GM12878 (cell line): ENCODE measurements around the gene CCM2. TPM values are rescaled to one million over a fixed set of nuclear protein-coding genes. Genes with fewer than 3 reads are reported as not detected.

Source experiments
- ATF3 ChIP-seq: IDR thresholded peaks from 2 replicates; pipeline ENCODE4 v1.6.1; 2011; ENCODE audit warnings: low read depth, mild to moderate bottlenecking, low read length, moderate library complexity, borderline replicate concordance; ENCODE audit errors: extremely low read depth
- CEBPB ChIP-seq, 2 experiments: fragments of 150-350 bp in 1 of 2; IDR thresholded peaks; 2 replicates each; pipeline ENCODE4 v1.6.1; 2012 to 2014; ENCODE audit warnings: low read depth in 2 of 2, low read length in 2 of 2, borderline replicate concordance in 1 of 2, inconsistent platforms in 1 of 2
- ELK1 ChIP-seq: IDR thresholded peaks from 2 replicates; pipeline ENCODE4 v1.6.1; 2012; ENCODE audit warnings: low read depth, low read length, improper control_type of control experiment
- HSF1 ChIP-seq: fragments of 150-350 bp; IDR thresholded peaks from 2 replicates; pipeline ENCODE4 v1.6.1; 2014; ENCODE audit warnings: mild to moderate bottlenecking, low read depth, low read length
- MAX ChIP-seq: IDR thresholded peaks from 2 replicates; pipeline ENCODE4 v1.6.1; 2012; ENCODE audit warnings: low read depth, low read length, improper control_type of control experiment
- NFIC ChIP-seq: IDR thresholded peaks from 2 replicates; pipeline ENCODE4 v1.6.1; 2012; ENCODE audit warnings: low read depth, mild to moderate bottlenecking, inconsistent platforms, low read length, moderate library complexity
- PRDM15 ChIP-seq: fragments of 450-650 bp; formaldehyde crosslinking; IDR thresholded peaks from 2 replicates; pipeline ENCODE4 v1.4.0; 2020; ENCODE audit warnings: mild to moderate bottlenecking, moderate library complexity
- RCOR1 ChIP-seq: conservative IDR thresholded peaks from 2 replicates; pipeline ENCODE4 v1.6.1; 2012; ENCODE audit warnings: low read depth, low read length, improper control_type of control experiment
- SIX5 ChIP-seq: IDR thresholded peaks from 2 replicates; pipeline ENCODE4 v1.6.1; 2011; ENCODE audit warnings: mild to moderate bottlenecking, low read depth, low read length, moderate library complexity; ENCODE audit not compliant: severe bottlenecking
- SMARCA5 ChIP-seq: fragments of 450-650 bp; IDR thresholded peaks from 2 replicates; pipeline ENCODE4 v1.6.1; 2017; ENCODE audit warnings: mild to moderate bottlenecking
- SREBF1 ChIP-seq: IDR thresholded peaks from 2 replicates; pipeline ENCODE4 v1.6.1; 2012; ENCODE audit warnings: mild to moderate bottlenecking, low read length
- YBX1 ChIP-seq: fragments of 450-650 bp; IDR thresholded peaks from 2 replicates; pipeline ENCODE4 v1.6.1; 2016; ENCODE audit warnings: antibody characterized with exemption
- ZBTB4 ChIP-seq: fragments of 450-650 bp; formaldehyde crosslinking; IDR thresholded peaks from 2 replicates; pipeline ENCODE4 v1.4.0; 2022; ENCODE audit warnings: mild to moderate bottlenecking, moderate library complexity
- polyA plus RNA-seq, 11 experiments: library from polyadenylated mRNA; depleted of rRNA in 4 of 11; unstranded in 6 of 11; stranded (reverse) in 5 of 11; fragments of >200 nt; fragmentation: Nextera tagmentation in 4 of 11; fragmentation: Illumina TruSeq in 1 of 11; extraction: Ambion mirVana in 4 of 11; extraction: Trizol in 1 of 11; gene quantifications; 1 replicate in 1 of 11; 2 replicates in 10 of 11; pipeline versions ENCODE4 v1.2.1 to v1.2.3, GENCODE V29; 2011 to 2016; ENCODE audit warnings: inconsistent platforms in 2 of 11, missing spikeins in 2 of 11, low read depth in 1 of 11
- total RNA-seq, 4 experiments: library from RNA; depleted of rRNA in 3 of 4; stranded (reverse); fragments of >200 nt in 3 of 4; fragmentation: Illumina TruSeq in 1 of 4; extraction: Trizol in 1 of 4; gene quantifications; 2 replicates each; pipeline versions ENCODE4 v1.2.1 to v1.2.3, GENCODE V29; 2013 to 2021

CCM2 gene
- total and polyA plus RNA-seq, 10 of the 15 experiments (the other 5 are each of a cell fraction or from before 2014, with no cell fraction given), result 1.00 to 82.3 (median 48.7) TPM

GRCh38 chr7:44999245-45000092 is 532 bp upstream of the CCM2 start (continued):
- TF ChIP-seq ZBTB4 (CRISPR knock-in tag) (no peak), NFIC (no peak), SREBF1 (no peak), ATF3 (no peak), SMARCA5 (no peak), HSF1 (no peak), MAX (peak; percentile 76), PRDM15 (CRISPR knock-in tag) (no peak), ELK1 (0 out of 2 replicates have a peak, but pooled peaks have one; percentile 26), YBX1 (no peak), CEBPB (IDR thresholded peaks at IDR 0.05; ENCODE audit: borderline replicate concordance in 1 of 2, low read depth in 2 of 2, low read length in 2 of 2) (no peak), RCOR1 (no peak), SIX5 (no peak)
